Loucy (cell line): Measurements from ENCODE around the gene SSBP4.

ENCODE experiments used
- H2AFZ ChIP-seq: fragments of 200-600 bp; sonication (generic); 2 replicates; pipeline ENCODE4 v1.6.0; 2016; ENCODE audit warnings: antibody characterized with exemption, mild to moderate bottlenecking, low read length, moderate library complexity
- H3F3A ChIP-seq: fragments of 200-600 bp; 2 replicates; pipeline ENCODE4 v1.6.0; 2016; ENCODE audit warnings: antibody characterized with exemption, low read depth, mild to moderate bottlenecking
- H3K27me3 ChIP-seq: fragments of 200-600 bp; sonication (generic); 2 replicates; pipeline ENCODE4 v1.6.1; 2014; ENCODE audit warnings: low read length, mild to moderate bottlenecking; ENCODE audit not compliant: insufficient read depth, poor library complexity, severe bottlenecking
- H3K36me3 ChIP-seq: fragments of 200-600 bp; sonication (generic); 2 replicates; pipeline ENCODE4 v1.6.1; 2016; ENCODE audit warnings: low read length; ENCODE audit not compliant: insufficient read depth
- H3K4me1 ChIP-seq: fragments of 200-600 bp; sonication (generic); 2 replicates; pipeline ENCODE4 v1.5.1; 2014; ENCODE audit warnings: low read length, mild to moderate bottlenecking; ENCODE audit not compliant: insufficient read depth, poor library complexity, severe bottlenecking
- H3K4me2 ChIP-seq: fragments of 200-600 bp; sonication (generic); 2 replicates; pipeline ENCODE4 v1.6.0; 2014; ENCODE audit warnings: antibody characterized with exemption, low read length, low read depth, mild to moderate bottlenecking; ENCODE audit not compliant: poor library complexity, severe bottlenecking
- H3K4me3 ChIP-seq: fragments of 200-600 bp; sonication (generic); 2 replicates; pipeline ENCODE4 v1.5.1; 2014; ENCODE audit warnings: low read length, mild to moderate bottlenecking, mixed read lengths; ENCODE audit not compliant: poor library complexity, severe bottlenecking
- H3K79me2 ChIP-seq: fragments of 200-600 bp; sonication (generic); 2 replicates; pipeline ENCODE4 v1.6.1; 2014; ENCODE audit warnings: low read length; ENCODE audit not compliant: insufficient read depth
- H3K9ac ChIP-seq: fragments of 200-600 bp; sonication (generic); 2 replicates; pipeline ENCODE4 v1.6.0; 2014; ENCODE audit warnings: mild to moderate bottlenecking, low read depth, low read length, moderate library complexity; ENCODE audit not compliant: poor library complexity, severe bottlenecking
- H3K9me2 ChIP-seq: fragments of 200-600 bp; sonication (generic); replicated peaks from 2 replicates; pipeline ENCODE4 v1.6.1; 2016; ENCODE audit warnings: low read depth, low read length, mixed read lengths
- H3K9me3 ChIP-seq: fragments of 200-600 bp; sonication (generic); 2 replicates; pipeline ENCODE4 v1.6.1; 2014; ENCODE audit warnings: mild to moderate bottlenecking, antibody characterized with exemption, low read length, low read depth; ENCODE audit not compliant: insufficient read depth
- H4K20me1 ChIP-seq: fragments of 200-600 bp; sonication (generic); 2 replicates; pipeline ENCODE4 v1.6.0; 2014; ENCODE audit warnings: antibody characterized with exemption, low read length, mild to moderate bottlenecking; ENCODE audit not compliant: insufficient read depth, poor library complexity, severe bottlenecking
- CTCF ChIP-seq: fragments of 200-600 bp; sonication (generic); conservative IDR thresholded peaks from 2 replicates; pipeline ENCODE4 v1.5.1; 2014; ENCODE audit warnings: mild to moderate bottlenecking, antibody characterized with exemption, low read length
- EZH2phosphoT487 ChIP-seq: fragments of 200-600 bp; IDR thresholded peaks from 2 replicates; pipeline ENCODE4 v1.6.1; 2018; ENCODE audit warnings: antibody characterized with exemption, mild to moderate bottlenecking, moderate library complexity, borderline replicate concordance

Gene SSBP4

GRCh38 chr19:18475004-18475453 is 55.8 kb downstream of the SSBP4 start:
- Histone ChIP-seq H3K9me3 (no peaks in the 10 kb centered on the region), H3K36me3 (peaks cover 15% of the 10 kb centered on the region; the same call in 1 of the 2 replicates), H3K79me2 (peaks cover 67% of the 10 kb centered on the region; the same call in 1 of the 2 replicates), H4K20me1 (peaks cover 21% of the 10 kb centered on the region), H3K4me2 (no peak overlapping the region), H3F3A (no peaks in the 10 kb centered on the region), H3K27me3 (no peaks in the 10 kb centered on the region), H2AFZ (no peak overlapping the region), H3K9me2 (no peaks in the 10 kb centered on the region), H3K9ac (no peak overlapping the region), H3K4me3 (no peak overlapping the region), H3K4me1 (peaks cover 10% of the 10 kb centered on the region)
- no peak for TF ChIP-seq EZH2phosphoT487
- TF ChIP-seq CTCF, result no peak

- H4K20me1 ChIP-seq, result peaks cover 14% of the 10 kb centered on the region
- no peak overlapping the region for H3K4me2 ChIP-seq
- H3F3A ChIP-seq, result no peaks in the 10 kb centered on the region
- H3K4me3 ChIP-seq, result no peak overlapping the region
- H3K27me3 ChIP-seq, result no peaks in the 10 kb centered on the region
- peaks cover 6% of the 10 kb centered on the region; the same call in 1 of the 2 replicates for H3K36me3 ChIP-seq
- peaks cover 10% of the 10 kb centered on the region for H3K4me1 ChIP-seq
- TF ChIP-seq CTCF, result no peak
- no peak for TF ChIP-seq EZH2phosphoT487
- H3K9me3 ChIP-seq, result no peaks in the 10 kb centered on the region
- H3K79me2 ChIP-seq, result peaks cover 75% of the 10 kb centered on the region; the same call in 1 of the 2 replicates
- no peak overlapping the region for H3K9ac ChIP-seq
- H3K9me2 ChIP-seq, result no peaks in the 10 kb centered on the region
- no peak overlapping the region for H2AFZ ChIP-seq
Measured at GRCh38 chr19:18475762-18476331, 56.6 kb downstream of the SSBP4 start.

GRCh38 chr19:18476507-18477041 is 57.4 kb downstream of the SSBP4 start:
- peaks cover 10% of the 10 kb centered on the region for H3K4me1 ChIP-seq

More at GRCh38 chr19:18476507-18477041, 57.4 kb downstream of the SSBP4 start:
- H3K9me3 ChIP-seq, result no peaks in the 10 kb centered on the region
- no peaks in the 10 kb centered on the region for H3F3A ChIP-seq
- H2AFZ ChIP-seq, result no peak overlapping the region
- no peak overlapping the region for H3K4me3 ChIP-seq
- no peak for TF ChIP-seq CTCF
- no peak for TF ChIP-seq EZH2phosphoT487
- no peak overlapping the region for H3K9ac ChIP-seq
- no peaks in the 10 kb centered on the region for H3K9me2 ChIP-seq
- no peak overlapping the region for H3K4me2 ChIP-seq
- peaks cover under 1% of the 10 kb centered on the region; the same call in 1 of the 2 replicates for H3K36me3 ChIP-seq
- H4K20me1 ChIP-seq, result peaks cover 14% of the 10 kb centered on the region
- H3K27me3 ChIP-seq, result no peaks in the 10 kb centered on the region
- H3K79me2 ChIP-seq, result peaks cover 82% of the 10 kb centered on the region
